SK-N-SH (cell line): ENCODE data around the gene NPHP1.

Experiments
- CHD2 ChIP-seq: fragments of 150-350 bp; IDR thresholded peaks from 2 replicates; pipeline ENCODE4 v1.6.1; 2018; ENCODE audit warnings: low read length; ENCODE audit not compliant: partially characterized antibody
- RAD21 ChIP-seq: IDR thresholded peaks from 2 replicates; pipeline ENCODE4 v1.6.1; 2012; ENCODE audit warnings: mild to moderate bottlenecking, low read length
- SMC3 ChIP-seq: IDR thresholded peaks from 2 replicates; pipeline ENCODE4 v1.6.1; 2012; ENCODE audit warnings: low read depth, low read length, improper control_type of control experiment
- YY1 ChIP-seq: IDR thresholded peaks from 2 replicates; pipeline ENCODE4 v1.4.0; 2012; ENCODE audit warnings: low read depth, mild to moderate bottlenecking
- TF ChIP-seq, protein P1 (sequence below): fragments of 200-600 bp; sonication (generic); IDR thresholded peaks from 2 replicates; pipeline ENCODE4 v1.6.1; 2017; ENCODE audit warnings: antibody characterized with exemption, mild to moderate bottlenecking, moderate library complexity

DNA sequence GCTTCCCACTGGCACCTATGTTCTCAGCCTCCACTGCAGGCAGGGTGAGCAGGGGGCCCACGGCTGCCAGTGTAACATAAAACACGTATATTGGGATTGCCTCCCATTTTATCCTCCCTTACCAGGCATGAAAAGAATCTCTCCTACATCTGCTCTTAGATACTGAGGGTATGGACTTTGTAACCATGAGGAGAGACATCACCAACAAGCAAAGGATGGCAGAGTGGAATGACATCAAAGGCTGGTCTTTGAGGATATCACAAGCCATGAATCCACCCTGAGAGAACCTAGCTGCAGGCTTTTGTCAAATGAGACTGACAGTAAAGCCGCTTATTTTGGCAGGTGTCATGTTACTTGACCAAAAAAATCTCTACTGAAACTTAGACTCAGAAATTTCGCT lies 7.4 kb downstream of the NPHP1 start:
- TF ChIP-seq, protein P1, sequence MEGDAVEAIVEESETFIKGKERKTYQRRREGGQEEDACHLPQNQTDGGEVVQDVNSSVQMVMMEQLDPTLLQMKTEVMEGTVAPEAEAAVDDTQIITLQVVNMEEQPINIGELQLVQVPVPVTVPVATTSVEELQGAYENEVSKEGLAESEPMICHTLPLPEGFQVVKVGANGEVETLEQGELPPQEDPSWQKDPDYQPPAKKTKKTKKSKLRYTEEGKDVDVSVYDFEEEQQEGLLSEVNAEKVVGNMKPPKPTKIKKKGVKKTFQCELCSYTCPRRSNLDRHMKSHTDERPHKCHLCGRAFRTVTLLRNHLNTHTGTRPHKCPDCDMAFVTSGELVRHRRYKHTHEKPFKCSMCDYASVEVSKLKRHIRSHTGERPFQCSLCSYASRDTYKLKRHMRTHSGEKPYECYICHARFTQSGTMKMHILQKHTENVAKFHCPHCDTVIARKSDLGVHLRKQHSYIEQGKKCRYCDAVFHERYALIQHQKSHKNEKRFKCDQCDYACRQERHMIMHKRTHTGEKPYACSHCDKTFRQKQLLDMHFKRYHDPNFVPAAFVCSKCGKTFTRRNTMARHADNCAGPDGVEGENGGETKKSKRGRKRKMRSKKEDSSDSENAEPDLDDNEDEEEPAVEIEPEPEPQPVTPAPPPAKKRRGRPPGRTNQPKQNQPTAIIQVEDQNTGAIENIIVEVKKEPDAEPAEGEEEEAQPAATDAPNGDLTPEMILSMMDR: no peak
- TF ChIP-seq CHD2 (no peak), SMC3 (no peak), YY1 (no peak), RAD21 (no peak)
